Trophoblast cell (in vitro differentiated cells and primary cell): ENCODE measurements around the gene ATG7.

Experiments used
- DNase-seq, 2 donors: peaks; one replicate each; pipeline ENCODE4 v3.0.0-alpha.2; 2016
- H2AFZ ChIP-seq: 2 replicates; pipeline ENCODE4 v1.6.1; 2013; ENCODE audit warnings: low read length, moderate library complexity, mild to moderate bottlenecking; ENCODE audit not compliant: insufficient read depth, poor library complexity
- H2AK5ac ChIP-seq: 2 replicates; pipeline ENCODE4 v1.6.1; 2013; ENCODE audit warnings: mild to moderate bottlenecking, low read length
- H2BK120ac ChIP-seq: 2 replicates; pipeline ENCODE4 v1.6.1; 2013; ENCODE audit warnings: low read length, mild to moderate bottlenecking, moderate library complexity; ENCODE audit not compliant: insufficient read depth, poor library complexity
- H2BK12ac ChIP-seq: 2 replicates; pipeline ENCODE4 v1.6.1; 2013; ENCODE audit warnings: mild to moderate bottlenecking, low read length, moderate library complexity
- H2BK5ac ChIP-seq: 2 replicates; pipeline ENCODE4 v1.6.1; 2013; ENCODE audit warnings: low read length, low read depth, moderate library complexity, mild to moderate bottlenecking; ENCODE audit not compliant: poor library complexity
- H3K14ac ChIP-seq: 2 replicates; pipeline ENCODE4 v1.6.1; 2013; ENCODE audit warnings: mild to moderate bottlenecking, low read length
- H3K18ac ChIP-seq: 2 replicates; pipeline ENCODE4 v1.6.1; 2013; ENCODE audit warnings: mild to moderate bottlenecking, low read length
- H3K23ac ChIP-seq: 2 replicates; pipeline ENCODE4 v1.6.1; 2013; ENCODE audit warnings: low read length
- H3K27ac ChIP-seq: 2 replicates; pipeline ENCODE4 v1.5.1; 2013; ENCODE audit warnings: low read depth, mild to moderate bottlenecking, inconsistent platforms, low read length, moderate library complexity
- H3K27me3 ChIP-seq: 2 replicates; pipeline ENCODE4 v1.6.1; 2013; ENCODE audit warnings: inconsistent platforms, mild to moderate bottlenecking, low read length, moderate library complexity; ENCODE audit not compliant: insufficient read depth
- H3K36me3 ChIP-seq, 2 experiments: 1 replicate in 1 of 2; 2 replicates in 1 of 2; pipeline ENCODE4 v1.6.1; 2013; ENCODE audit warnings: low read length in 2 of 2, mild to moderate bottlenecking in 2 of 2, moderate library complexity in 1 of 2; ENCODE audit not compliant: insufficient read depth in 2 of 2, control insufficient read depth in 1 of 2
- H3K4ac ChIP-seq: 2 replicates; pipeline ENCODE4 v1.6.1; 2013; ENCODE audit warnings: low read depth, mild to moderate bottlenecking, low read length, moderate library complexity
- H3K4me1 ChIP-seq, 2 experiments: 1 replicate in 1 of 2; 2 replicates in 1 of 2; pipeline ENCODE4 v1.6.1; 2013; ENCODE audit warnings: low read length in 2 of 2, mild to moderate bottlenecking in 2 of 2, moderate library complexity in 1 of 2; ENCODE audit not compliant: insufficient read depth in 2 of 2, control insufficient read depth in 1 of 2
- H3K4me2 ChIP-seq: 2 replicates; pipeline ENCODE4 v1.6.1; 2013; ENCODE audit warnings: inconsistent platforms, mild to moderate bottlenecking, low read length, moderate library complexity
- H3K4me3 ChIP-seq: 2 replicates; pipeline ENCODE4 v1.5.1; 2013; ENCODE audit warnings: mild to moderate bottlenecking, low read depth, low read length, inconsistent platforms
- H3K79me1 ChIP-seq: one replicate; pipeline ENCODE4 v1.6.1; 2013; ENCODE audit warnings: low read length
- H3K79me2 ChIP-seq: 2 replicates; pipeline ENCODE4 v1.6.1; 2013; ENCODE audit warnings: low read length, mild to moderate bottlenecking; ENCODE audit not compliant: control insufficient read depth, insufficient read depth, poor library complexity
- H3K9ac ChIP-seq: 2 replicates; pipeline ENCODE4 v1.6.1; 2013; ENCODE audit warnings: mild to moderate bottlenecking, low read length
- H3K9me3 ChIP-seq: 2 replicates; pipeline ENCODE4 v1.6.1; 2013; ENCODE audit warnings: low read depth, mild to moderate bottlenecking, control low read depth, inconsistent platforms, low read length; ENCODE audit not compliant: insufficient read depth
- H4K12ac ChIP-seq: 2 replicates; pipeline ENCODE4 v1.6.1; 2013; ENCODE audit warnings: low read depth, mild to moderate bottlenecking, low read length, moderate library complexity
- H4K8ac ChIP-seq: 2 replicates; pipeline ENCODE4 v1.6.1; 2013; ENCODE audit warnings: low read depth, mild to moderate bottlenecking, low read length, moderate library complexity
- H4K91ac ChIP-seq: one replicate; pipeline ENCODE4 v1.6.1; 2013; ENCODE audit warnings: low read depth, mild to moderate bottlenecking, low read length, moderate library complexity
- WGBS: extraction: QIAGEN DNeasy Blood & Tissue Kit; methylation state at CpG from one replicate; pipeline ENCODE4 v1.1.7; 2013; ENCODE audit warnings: missing lambda C conversion rate; ENCODE audit not compliant: insufficient read length, insufficient coverage; ENCODE audit errors: extremely low coverage; 5-methylcytosine and 5-hydroxymethylcytosine counted together

The ATG7 gene

DNA sequence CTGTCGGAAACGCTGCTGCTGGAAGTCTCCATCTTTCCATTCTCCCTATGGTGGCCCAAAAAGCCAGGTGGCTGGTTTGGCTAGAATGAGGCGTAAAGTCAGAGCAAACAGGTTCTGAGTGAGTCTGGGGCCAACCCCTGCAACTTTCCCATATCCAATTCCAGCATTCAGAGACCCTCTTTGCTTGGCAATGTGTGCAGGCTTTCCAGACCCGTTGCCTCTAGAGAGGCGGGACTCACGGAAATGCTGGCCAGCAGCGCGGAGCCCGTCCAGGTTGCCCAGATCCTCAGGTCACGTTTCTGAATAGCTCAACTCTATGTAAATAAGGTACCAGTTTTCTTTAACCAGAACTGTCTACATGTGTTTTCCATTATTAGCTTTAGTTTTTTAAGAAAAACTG, 303.5 kb downstream of the ATG7 start:
- H2BK5ac ChIP-seq, result no peak overlapping the region
- H3K27ac ChIP-seq, result no peak overlapping the region
- no peaks in the 10 kb centered on the region for H3K27me3 ChIP-seq
- H2AK5ac ChIP-seq, result no peak overlapping the region
- no peaks in the 10 kb centered on the region for H3K79me1 ChIP-seq
- peaks cover 2% of the 10 kb centered on the region for H3K9me3 ChIP-seq
- H3K14ac ChIP-seq, result no peak overlapping the region
- no peak overlapping the region for H3K4me3 ChIP-seq
- no peak overlapping the region for H2AFZ ChIP-seq
- H3K36me3 ChIP-seq, result peaks cover 12 to 19% of the 10 kb centered on the region in 2 experiments
- H4K91ac ChIP-seq, result no peak overlapping the region
- H4K8ac ChIP-seq, result no peak overlapping the region
- no peaks in the 10 kb centered on the region for H3K79me2 ChIP-seq
- no peak overlapping the region for H3K4me2 ChIP-seq
- H4K12ac ChIP-seq, result no peak overlapping the region
- H2BK120ac ChIP-seq, result no peak overlapping the region
- H3K23ac ChIP-seq, result no peak overlapping the region
- no peak overlapping the region for H3K9ac ChIP-seq
- H2BK12ac ChIP-seq, result no peak overlapping the region
- no peak for DNase-seq
- H3K4me1 ChIP-seq, result peaks cover 0 to 3% of the 10 kb centered on the region in 2 experiments
- WGBS, result no CpG with 5 or more reads among the region's 10 CpGs
- H3K18ac ChIP-seq, result no peak overlapping the region
- H3K4ac ChIP-seq, result no peak overlapping the region

DNA sequence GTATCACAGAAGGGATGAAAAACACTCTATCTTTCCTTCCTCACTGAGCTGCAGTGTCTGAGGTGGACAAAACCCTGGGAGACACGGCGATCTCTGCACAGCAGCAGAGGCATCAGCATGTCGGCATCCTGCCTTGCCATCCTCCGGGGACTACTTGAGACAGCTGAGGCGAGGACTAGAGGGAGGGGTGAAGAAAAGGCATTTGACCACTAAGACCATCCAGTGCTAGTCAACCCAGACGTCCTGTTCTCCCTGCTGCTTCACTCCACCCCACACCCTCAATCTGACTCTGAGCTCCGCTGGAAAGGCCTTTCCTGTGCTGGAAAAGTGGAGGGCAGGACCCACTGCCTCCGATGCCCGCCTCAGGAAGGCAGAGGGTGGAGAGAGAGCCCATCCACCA, 304.3 kb downstream of the ATG7 start:
- no peak overlapping the region for H3K27ac ChIP-seq
- no peak overlapping the region for H3K23ac ChIP-seq
- no peak overlapping the region for H2BK12ac ChIP-seq
- H2AK5ac ChIP-seq, result no peak overlapping the region
- no peak overlapping the region for H4K8ac ChIP-seq
- no peak for DNase-seq
- H4K91ac ChIP-seq, result no peak overlapping the region
- no peaks in the 10 kb centered on the region for H3K79me1 ChIP-seq
- H3K36me3 ChIP-seq, result peaks cover 8 to 13% of the 10 kb centered on the region in 2 experiments
- H3K4me2 ChIP-seq, result no peak overlapping the region
- H3K4me3 ChIP-seq, result no peak overlapping the region
- H3K4ac ChIP-seq, result no peak overlapping the region
- H2AFZ ChIP-seq, result no peak overlapping the region
- no peak overlapping the region for H2BK120ac ChIP-seq
- H3K14ac ChIP-seq, result no peak overlapping the region
- no peak overlapping the region for H2BK5ac ChIP-seq
- no peaks in the 10 kb centered on the region for H3K27me3 ChIP-seq
- no peak overlapping the region for H4K12ac ChIP-seq
- H3K79me2 ChIP-seq, result peaks cover 2% of the 10 kb centered on the region
- no peak overlapping the region for H3K9ac ChIP-seq
- H3K9me3 ChIP-seq, result peaks cover 2% of the 10 kb centered on the region
- peaks cover 3 to 7% of the 10 kb centered on the region in 2 experiments for H3K4me1 ChIP-seq
- WGBS, result no CpG with 5 or more reads among the region's 9 CpGs
- peak overlapping the region; percentile 22 for H3K18ac ChIP-seq

DNA sequence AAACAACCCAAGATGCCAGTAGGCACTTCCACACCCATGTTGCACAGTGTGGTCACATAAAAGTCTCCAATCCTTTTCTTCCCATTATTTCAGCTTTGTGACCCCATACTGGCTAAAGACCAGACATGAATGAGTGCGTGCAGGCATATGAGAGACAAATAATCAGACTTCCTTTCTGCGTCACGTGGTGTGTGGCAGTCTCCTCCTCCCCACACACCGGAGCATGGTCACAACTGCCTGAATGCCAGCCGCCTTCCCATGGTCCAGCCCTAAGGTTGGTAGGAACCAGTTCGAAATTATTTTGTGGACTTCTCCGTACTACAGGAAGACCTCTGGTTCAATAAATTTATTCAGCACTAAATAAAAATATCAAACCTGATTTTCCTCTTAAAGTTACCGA, 306.0 kb downstream of the ATG7 start:
- H3K4ac ChIP-seq, result peak overlapping the region; percentile 5
- no peak overlapping the region for H3K4me3 ChIP-seq
- WGBS, result no CpG with 5 or more reads among the region's 8 CpGs
- H3K23ac ChIP-seq, result peak overlapping the region; percentile 17
- no peaks in the 10 kb centered on the region for H3K27me3 ChIP-seq
- peaks cover 16 to 19% of the 10 kb centered on the region in 2 experiments for H3K4me1 ChIP-seq
- H3K79me2 ChIP-seq, result peaks cover 4% of the 10 kb centered on the region
- no peak overlapping the region for H2AFZ ChIP-seq
- peaks cover 2% of the 10 kb centered on the region for H3K9me3 ChIP-seq
- H3K27ac ChIP-seq, result no peak overlapping the region
- no peak for DNase-seq
- H3K14ac ChIP-seq, result no peak overlapping the region
- no peak overlapping the region for H3K9ac ChIP-seq
- H2BK12ac ChIP-seq, result no peak overlapping the region
- no peak overlapping the region for H4K12ac ChIP-seq
- no peak overlapping the region for H2BK120ac ChIP-seq
- no peak overlapping the region for H2BK5ac ChIP-seq
- no peak overlapping the region for H4K91ac ChIP-seq
- H3K18ac ChIP-seq, result no peak overlapping the region
- no peak overlapping the region for H3K4me2 ChIP-seq
- peaks cover 6 to 8% of the 10 kb centered on the region in 2 experiments for H3K36me3 ChIP-seq
- H4K8ac ChIP-seq, result no peak overlapping the region
- H2AK5ac ChIP-seq, result no peak overlapping the region
- peaks cover 5% of the 10 kb centered on the region for H3K79me1 ChIP-seq

DNA sequence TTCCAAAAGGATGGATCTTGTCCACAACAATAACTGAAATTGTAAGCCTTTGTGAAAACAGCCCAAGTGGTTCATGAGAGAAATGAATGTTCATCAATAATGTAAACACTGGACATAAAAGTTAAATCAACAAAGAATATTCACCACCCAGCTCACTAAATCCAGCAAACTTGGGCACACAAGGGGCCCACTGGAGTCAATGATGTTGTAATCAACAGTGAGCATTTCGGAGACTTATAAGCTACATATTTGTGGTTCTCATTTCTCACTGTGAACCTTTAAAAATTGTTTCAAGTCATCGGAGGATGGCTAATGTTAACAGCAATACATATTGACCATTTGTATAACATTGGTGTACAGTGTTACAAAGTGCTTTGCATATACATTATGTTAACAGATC, 308.4 kb downstream of the ATG7 start:
- H3K23ac ChIP-seq, result no peak overlapping the region
- H3K9me3 ChIP-seq, result peaks cover 2% of the 10 kb centered on the region

More for the DNA sequence above, 308.4 kb downstream of the ATG7 start:
- peaks cover 6% of the 10 kb centered on the region for H3K79me2 ChIP-seq
- peaks cover 5% of the 10 kb centered on the region for H3K79me1 ChIP-seq
- no peak overlapping the region for H2BK12ac ChIP-seq
- no peak overlapping the region for H2AK5ac ChIP-seq
- DNase-seq, result no peak
- H2BK120ac ChIP-seq, result no peak overlapping the region
- H4K12ac ChIP-seq, result no peak overlapping the region
- H3K9ac ChIP-seq, result no peak overlapping the region
- H3K14ac ChIP-seq, result no peak overlapping the region
- no peak overlapping the region for H3K18ac ChIP-seq
- no peak overlapping the region for H3K4ac ChIP-seq
- no peaks in the 10 kb centered on the region for H3K36me3 ChIP-seq
- no peak overlapping the region for H3K27ac ChIP-seq
- H3K4me2 ChIP-seq, result no peak overlapping the region
- no peak overlapping the region for H2AFZ ChIP-seq
- WGBS, result no CpG with 5 or more reads among the region's 2 CpGs
- H3K4me1 ChIP-seq, result peaks cover 19 to 22% of the 10 kb centered on the region in 2 experiments
- H2BK5ac ChIP-seq, result no peak overlapping the region
- no peak overlapping the region for H4K91ac ChIP-seq
- no peak overlapping the region for H4K8ac ChIP-seq
- H3K27me3 ChIP-seq, result no peaks in the 10 kb centered on the region
- no peak overlapping the region for H3K4me3 ChIP-seq
